ENCODE measurements around the gene TAGLN3. TPM values are rescaled to one million over a fixed set of nuclear protein-coding genes. Genes with fewer than 3 reads are reported as not detected.

The TAGLN3 gene
- total RNA-seq, 1 experiment from 2014 or later: not detected

DNA sequence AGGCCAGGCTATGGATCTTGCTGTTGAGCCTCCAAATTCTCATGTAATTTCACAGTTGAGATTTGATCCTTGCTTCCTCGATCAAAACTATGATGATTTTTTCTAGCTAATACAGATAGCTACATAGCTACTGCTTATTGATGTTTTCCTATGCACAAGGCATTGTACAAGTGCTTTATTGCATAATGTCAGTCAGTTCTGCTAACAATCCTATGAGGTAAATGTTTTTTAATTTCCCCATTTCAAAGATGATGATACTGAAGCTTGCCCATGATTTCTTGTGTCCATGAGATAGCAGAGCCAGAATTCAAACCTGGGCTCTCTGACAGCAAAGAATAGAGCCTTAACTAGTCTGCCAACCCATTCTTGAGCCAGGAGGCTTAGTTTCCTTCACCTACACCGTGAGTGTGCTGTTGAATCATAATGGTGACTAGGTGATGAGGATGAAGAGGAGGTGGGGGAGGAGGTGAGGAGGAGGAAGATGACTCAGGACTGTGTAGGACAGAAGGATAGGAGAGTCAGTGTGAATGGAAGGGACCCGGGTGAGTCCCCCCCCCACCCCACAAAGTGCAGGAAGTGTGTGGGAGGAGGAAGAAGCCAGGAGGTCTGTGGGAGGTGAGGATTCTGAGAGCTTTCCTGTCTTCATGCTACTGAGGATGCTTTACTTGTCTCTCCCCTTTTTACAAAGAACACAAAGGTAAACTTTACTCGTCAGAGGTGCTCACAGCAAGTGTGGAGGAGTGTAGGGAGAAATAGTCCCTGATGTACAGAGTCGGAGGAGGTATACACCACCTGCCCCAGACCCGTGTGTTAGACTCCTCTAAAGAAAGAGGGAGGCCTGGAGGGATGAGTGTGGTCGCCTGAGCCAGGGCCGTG lies 3.6 kb downstream of the TAGLN3 start:
- intact Hi-C loops (cut with micrococcal nuclease; ENCODE audit: unreplicated experiment): no loop called here

DNA sequence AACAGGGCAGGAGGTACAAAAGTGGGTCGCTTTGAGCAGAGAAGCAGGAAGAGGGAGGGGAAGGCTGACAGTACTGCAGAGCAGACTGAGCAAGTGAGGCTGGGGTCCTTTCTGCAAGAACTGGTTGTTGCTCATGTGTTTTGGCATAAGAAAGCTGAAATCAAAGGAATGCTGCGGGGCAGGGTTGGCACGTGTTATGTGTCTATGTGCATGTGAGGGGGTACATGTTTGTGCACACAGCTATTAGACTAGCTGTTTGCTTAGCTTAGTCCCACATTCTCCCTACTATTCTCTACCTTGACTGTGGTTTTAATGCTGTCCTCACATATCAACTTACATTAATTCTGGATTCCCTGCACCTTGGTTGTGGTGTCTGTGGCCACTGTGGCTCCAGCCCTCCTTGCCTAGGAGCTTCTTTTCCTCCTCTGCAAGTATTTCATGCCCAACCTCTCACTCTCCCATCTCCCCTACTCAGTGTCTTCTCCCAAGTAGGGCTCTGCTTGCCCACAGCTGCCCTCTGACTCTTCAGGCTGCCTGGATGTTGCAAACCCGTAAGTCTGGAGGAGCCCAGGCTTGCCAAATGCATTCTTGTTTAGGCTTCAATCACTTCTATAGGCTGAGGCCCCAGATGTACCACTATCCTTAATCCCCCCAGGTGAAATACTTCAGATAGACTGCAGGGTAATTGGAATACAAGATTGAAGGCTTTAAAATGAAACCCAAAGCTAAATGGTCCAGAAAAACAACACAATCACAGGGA lies 4.8 kb downstream of the TAGLN3 start:
- Histone ChIP-seq H3K27me3 (ENCODE audit: control insufficient read depth, insufficient read depth, low read length) (no peaks in the 10 kb centered on the region), H3K4me3 (ENCODE audit: low read depth in 2 of 2, low read length in 2 of 2) (no peak overlapping the region), H3K36me3 (ENCODE audit: control insufficient read depth, insufficient read depth, low read length) (no peaks in the 10 kb centered on the region), H3K4me1 (ENCODE audit: control insufficient read depth, insufficient read depth, low read length) (no peaks in the 10 kb centered on the region), H3K9me3 (ENCODE audit: control insufficient read depth, insufficient read depth, low read depth, low read length) (no peaks in the 10 kb centered on the region), H3K27ac (ENCODE audit: low read length) (no peak overlapping the region)
- DNase-seq (ENCODE audit: low read depth, low spot score) (no peak), ATAC-seq (no peak)
- ChIA-PET POLR2A (no interaction called here), CTCF (interaction anchor here (1.0 kb wide), 1 partner anchor 10 kb away, joined by 4 read pairs; no protein-coding TSS in a partner anchor)
- in situ Hi-C loops (cut with HindIII; ENCODE audit: low pct_unique_long_range_greater_than_20kb, low sequenced_read_pairs) (no loop called here), intact Hi-C loops (cut with micrococcal nuclease; ENCODE audit: unreplicated experiment) (no loop called here)
- no TSS peak for BruUV-seq (replicated peaks)
- TF ChIP-seq REST (IDR thresholded peaks at IDR 0.05; ENCODE audit: insufficient read depth in 1 of 2, low read depth in 2 of 2, low read length in 1 of 2): no peak
- TF ChIP-seq, protein P1, sequence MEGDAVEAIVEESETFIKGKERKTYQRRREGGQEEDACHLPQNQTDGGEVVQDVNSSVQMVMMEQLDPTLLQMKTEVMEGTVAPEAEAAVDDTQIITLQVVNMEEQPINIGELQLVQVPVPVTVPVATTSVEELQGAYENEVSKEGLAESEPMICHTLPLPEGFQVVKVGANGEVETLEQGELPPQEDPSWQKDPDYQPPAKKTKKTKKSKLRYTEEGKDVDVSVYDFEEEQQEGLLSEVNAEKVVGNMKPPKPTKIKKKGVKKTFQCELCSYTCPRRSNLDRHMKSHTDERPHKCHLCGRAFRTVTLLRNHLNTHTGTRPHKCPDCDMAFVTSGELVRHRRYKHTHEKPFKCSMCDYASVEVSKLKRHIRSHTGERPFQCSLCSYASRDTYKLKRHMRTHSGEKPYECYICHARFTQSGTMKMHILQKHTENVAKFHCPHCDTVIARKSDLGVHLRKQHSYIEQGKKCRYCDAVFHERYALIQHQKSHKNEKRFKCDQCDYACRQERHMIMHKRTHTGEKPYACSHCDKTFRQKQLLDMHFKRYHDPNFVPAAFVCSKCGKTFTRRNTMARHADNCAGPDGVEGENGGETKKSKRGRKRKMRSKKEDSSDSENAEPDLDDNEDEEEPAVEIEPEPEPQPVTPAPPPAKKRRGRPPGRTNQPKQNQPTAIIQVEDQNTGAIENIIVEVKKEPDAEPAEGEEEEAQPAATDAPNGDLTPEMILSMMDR (IDR thresholded peaks at IDR 0.05): no peak
- TF ChIP-seq SIN3A (IDR thresholded peaks at IDR 0.05; ENCODE audit: borderline replicate concordance, insufficient read depth, low read depth, low read length): no peak
- no peak for TF ChIP-seq POLR2AphosphoS5 (IDR thresholded peaks at IDR 0.05; ENCODE audit: low read depth, low read length)

More for the DNA sequence above, 3.6 kb downstream of the TAGLN3 start:
- in situ Hi-C loops (cut with HindIII; ENCODE audit: low pct_unique_long_range_greater_than_20kb, low sequenced_read_pairs): no loop called here
- no peak for TF ChIP-seq POLR2AphosphoS5 (IDR thresholded peaks at IDR 0.05; ENCODE audit: low read depth, low read length)
- TF ChIP-seq SIN3A (IDR thresholded peaks at IDR 0.05; ENCODE audit: borderline replicate concordance, insufficient read depth, low read depth, low read length): no peak
- TF ChIP-seq REST (IDR thresholded peaks at IDR 0.05; ENCODE audit: insufficient read depth in 1 of 2, low read depth in 2 of 2, low read length in 1 of 2): no peak
- no peak for TF ChIP-seq TCF7L2 (IDR thresholded peaks at IDR 0.05; ENCODE audit: low read depth, low read length)
- TF ChIP-seq, protein P1 (IDR thresholded peaks at IDR 0.05): no peak
- H3K4me3 ChIP-seq (ENCODE audit: low read depth in 2 of 2, low read length in 2 of 2): no peak overlapping the region
- CTCF ChIA-PET: interaction anchor here (1.0 kb wide), 1 partner anchor 11 kb away, joined by 4 read pairs; no protein-coding TSS in a partner anchor
- H3K4me1 ChIP-seq (ENCODE audit: control insufficient read depth, insufficient read depth, low read length): no peaks in the 10 kb centered on the region
- no peaks in the 10 kb centered on the region for H3K36me3 ChIP-seq (ENCODE audit: control insufficient read depth, insufficient read depth, low read length)
- DNase-seq (ENCODE audit: low read depth, low spot score) (no peak), ATAC-seq (no peak)
- no peaks in the 10 kb centered on the region for H3K9me3 ChIP-seq (ENCODE audit: control insufficient read depth, insufficient read depth, low read depth, low read length)
- no peak overlapping the region for H3K27ac ChIP-seq (ENCODE audit: low read length)
- H3K27me3 ChIP-seq (ENCODE audit: control insufficient read depth, insufficient read depth, low read length): no peaks in the 10 kb centered on the region
- POLR2A ChIA-PET: interaction anchor here (0.7 kb wide), 2 partner anchors 13 to 23 kb away, joined by 3 read pairs; no protein-coding TSS in a partner anchor
- no TSS peak for BruUV-seq (replicated peaks)
